Upper lobe of right lung (tissue), 1 donor: ENCODE data around the gene TRIM44. TPM values are rescaled to one million over a fixed set of nuclear protein-coding genes. Genes with fewer than 3 reads are reported as not detected.

ENCODE experiments used
- ATAC-seq: fragments of 200-7000 bp; cut with Tn5 transposase; one replicate; pipeline ENCODE4 v1.9.1; 2020; ENCODE audit warnings: mild to moderate bottlenecking, moderate library complexity
- DNase-seq: peaks from one replicate; pipeline ENCODE4 v3.0.0-alpha.2; 2020
- H3K27ac ChIP-seq: fragments of 200-600 bp; one replicate; pipeline ENCODE4 v1.8.0; 2022
- H3K27me3 ChIP-seq: fragments of 200-600 bp; one replicate; pipeline ENCODE4 v1.8.0; 2022; ENCODE audit warnings: mild to moderate bottlenecking
- H3K36me3 ChIP-seq: fragments of 200-600 bp; one replicate; pipeline ENCODE4 v1.8.0; 2022
- H3K4me1 ChIP-seq: fragments of 200-600 bp; one replicate; pipeline ENCODE4 v1.8.0; 2022
- H3K4me3 ChIP-seq: fragments of 200-600 bp; one replicate; pipeline ENCODE4 v1.8.0; 2022; ENCODE audit warnings: mild to moderate bottlenecking
- H3K9me3 ChIP-seq: fragments of 200-600 bp; one replicate; pipeline ENCODE4 v1.8.0; 2022
- CTCF ChIP-seq: fragments of 200-600 bp; IDR thresholded peaks from one replicate; pipeline ENCODE4 v1.8.0; 2022; ENCODE audit warnings: antibody characterized with exemption
- intact Hi-C: fragments of 100-400 bp; cut with DNase I; formaldehyde crosslinking; loops from one replicate; pipeline ENCODE4 v1.11.0; 2022
- total RNA-seq: library from RNA; stranded (reverse); fragmentation: NEBNext Ultra II Directional; extraction: Animal tissue kit (Norgen Biotek cat#: 25700); gene quantifications from one replicate; pipeline ENCODE4 v1.2.1, GENCODE V29; 2021
- donor health status: DM: no; HTN: yes; CAD: no; lungs with severe emphysema.

Gene TRIM44
- total RNA-seq, 1 donor from 2014 or later: 67.2 TPM

- TF ChIP-seq CTCF: no peak
- ATAC-seq (no peak), DNase-seq (no peak)
- no peaks in the 10 kb centered on the region for H3K4me1 ChIP-seq
- no peaks in the 10 kb centered on the region for H3K9me3 ChIP-seq
- intact Hi-C loops: no loop called here
- no peaks in the 10 kb centered on the region for H3K27me3 ChIP-seq
- no peak overlapping the region for H3K4me3 ChIP-seq
- peaks cover 3% of the 10 kb centered on the region for H3K36me3 ChIP-seq
- no peak overlapping the region for H3K27ac ChIP-seq
Measured at GRCh38 chr11:35812828-35813227, 150.3 kb downstream of the TRIM44 start.

- Histone ChIP-seq H3K27me3 (no peaks in the 10 kb centered on the region), H3K4me1 (no peaks in the 10 kb centered on the region), H3K27ac (no peak overlapping the region), H3K9me3 (no peaks in the 10 kb centered on the region), H3K36me3 (peaks cover 3% of the 10 kb centered on the region), H3K4me3 (no peak overlapping the region)
- no peak for DNase-seq
- TF ChIP-seq CTCF: no peak
- intact Hi-C loops: no loop called here
- no peak for ATAC-seq
Measured at GRCh38 chr11:35814081-35814695, 151.6 kb downstream of the TRIM44 start.

- DNase-seq: no peak
- H3K9me3 ChIP-seq: no peaks in the 10 kb centered on the region
- ATAC-seq: no peak
- no peaks in the 10 kb centered on the region for H3K4me1 ChIP-seq
- TF ChIP-seq CTCF: no peak
- no peaks in the 10 kb centered on the region for H3K27me3 ChIP-seq
- intact Hi-C loops: no loop called here
- peaks cover 3% of the 10 kb centered on the region for H3K36me3 ChIP-seq
- no peak overlapping the region for H3K27ac ChIP-seq
- H3K4me3 ChIP-seq: no peak overlapping the region
Measured at GRCh38 chr11:35814720-35815305, 152.2 kb downstream of the TRIM44 start.

GRCh38 chr11:35815556-35816315 is 153.2 kb downstream of the TRIM44 start:
- ATAC-seq: no peak

GRCh38 chr11:35820614-35821013 is 158.0 kb downstream of the TRIM44 start:
- H3K27ac ChIP-seq: no peak overlapping the region
- no peak for DNase-seq
- no peaks in the 10 kb centered on the region for H3K9me3 ChIP-seq
- H3K4me1 ChIP-seq: peaks cover 9% of the 10 kb centered on the region
- H3K36me3 ChIP-seq: peaks cover 3% of the 10 kb centered on the region
- H3K27me3 ChIP-seq: no peaks in the 10 kb centered on the region
- no peak for TF ChIP-seq CTCF
- no peak overlapping the region for H3K4me3 ChIP-seq
- intact Hi-C loops: no loop called here
- ATAC-seq: no peak

More at GRCh38 chr11:35815556-35816315, 153.2 kb downstream of the TRIM44 start:
- Histone ChIP-seq H3K4me1 (no peaks in the 10 kb centered on the region), H3K36me3 (peaks cover 3% of the 10 kb centered on the region), H3K27ac (no peak overlapping the region), H3K27me3 (no peaks in the 10 kb centered on the region), H3K9me3 (no peaks in the 10 kb centered on the region), H3K4me3 (no peak overlapping the region)
- intact Hi-C loops: no loop called here
- TF ChIP-seq CTCF: no peak
- no peak for DNase-seq
